Left kidney (tissue), 2 donors: ENCODE data around the gene DYRK1B. TPM values are rescaled to one million over a fixed set of nuclear protein-coding genes. Genes with fewer than 3 reads are reported as not detected.
"Not testable (repeated sequence)": the region's sequence is repeated elsewhere in the genome, so short reads cannot be mapped to it uniquely, and the experiment has no call there.

Source experiments
- DNase-seq: peaks from one replicate; pipeline ENCODE4 v3.0.0-alpha.2; 2013
- polyA plus RNA-seq: library from polyadenylated mRNA; unstranded; fragments of 120-200 nt; gene quantifications from one replicate; pipeline ENCODE4 v1.2.1, GENCODE V29; 2013; ENCODE audit not compliant: insufficient read length

DYRK1B gene
- polyA plus RNA-seq, 1 donor, result 34.2 TPM

GRCh38 chr19:39811064-39811463, 22.9 kb downstream of the DYRK1B start:
- DNase-seq, result no peak

GRCh38 chr19:39810424-39810823, 23.5 kb downstream of the DYRK1B start:
- no peak for DNase-seq

- DNase-seq, result no peak
Measured at GRCh38 chr19:39809368-39809767, 24.6 kb downstream of the DYRK1B start.

GRCh38 chr19:39808688-39809087, 25.3 kb downstream of the DYRK1B start:
- DNase-seq, result not testable (repeated sequence)

DNA sequence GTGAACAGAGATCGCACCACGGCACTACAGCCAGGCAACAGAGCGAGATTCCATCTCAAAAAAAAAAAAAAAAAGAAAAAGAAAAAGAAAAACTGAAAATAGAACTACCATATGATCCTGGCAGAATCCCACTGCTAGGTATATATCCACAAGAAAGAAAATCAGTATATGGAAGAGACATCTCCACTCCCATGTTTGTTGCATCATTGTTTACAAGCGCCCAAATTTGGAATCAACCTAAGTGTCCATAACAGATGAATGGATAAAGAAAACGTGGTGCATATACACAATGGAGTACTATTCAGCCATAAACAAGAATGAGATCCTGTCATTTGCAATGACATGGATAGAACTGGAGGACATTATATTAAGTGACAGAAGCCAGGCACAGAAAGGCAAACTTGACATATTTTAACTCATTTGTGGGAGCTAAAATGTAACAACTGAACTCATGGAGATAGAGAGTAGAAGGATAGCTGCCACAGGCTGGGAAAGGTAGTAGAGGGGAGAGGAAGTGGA, 26.1 kb downstream of the DYRK1B start:
- no peak for DNase-seq

DNA sequence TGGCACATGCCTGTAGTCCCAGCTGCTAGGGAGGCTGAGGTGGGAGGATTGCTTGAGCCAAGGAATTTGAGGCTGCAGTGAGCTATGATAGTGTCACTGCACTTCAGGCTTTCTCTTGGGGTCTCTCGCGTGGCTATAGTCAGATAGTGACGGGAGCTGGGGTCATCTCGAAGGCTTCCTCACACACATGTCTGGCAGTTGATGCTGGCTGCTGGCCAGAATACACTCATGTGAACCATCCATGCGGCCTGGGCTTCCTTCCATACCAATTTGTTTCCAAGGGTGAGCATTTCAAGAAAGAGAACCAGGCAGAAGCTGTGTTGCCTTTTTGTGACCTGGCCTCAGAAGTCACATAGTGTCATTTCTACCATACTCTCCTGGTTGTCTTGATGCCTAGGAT, 28.9 kb downstream of the DYRK1B start:
- DNase-seq, result no peak

GRCh38 chr19:39802958-39803357, 31.0 kb downstream of the DYRK1B start:
- peak; percentile 35 for DNase-seq

- DNase-seq, result no peak
Measured at GRCh38 chr19:39797083-39797482, 36.9 kb downstream of the DYRK1B start.

DNA sequence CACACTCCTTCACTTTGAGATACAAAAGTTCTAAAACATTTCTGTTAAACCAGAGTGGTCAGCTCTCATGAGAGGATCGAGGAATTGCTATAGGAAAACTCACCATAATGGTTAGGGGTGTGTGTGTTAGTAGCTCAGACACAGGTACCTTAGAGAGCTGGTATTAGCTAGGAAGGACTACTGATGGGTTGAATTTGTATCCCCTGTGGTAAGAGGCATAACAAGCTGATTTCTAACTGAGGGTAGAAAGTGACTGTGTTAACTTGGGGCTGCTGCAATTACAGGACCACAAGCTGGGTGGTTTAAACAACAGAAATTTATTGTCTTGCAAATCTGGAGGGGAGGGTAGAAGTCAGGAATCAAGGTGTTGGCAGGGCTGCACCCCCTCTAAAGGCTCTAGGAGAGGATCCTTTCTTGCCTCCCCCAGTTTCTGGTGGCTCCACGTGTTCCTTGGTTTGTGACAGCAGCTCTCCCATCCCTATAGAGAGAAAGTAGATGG, 37.9 kb downstream of the DYRK1B start:
- DNase-seq, result no peak

DNA sequence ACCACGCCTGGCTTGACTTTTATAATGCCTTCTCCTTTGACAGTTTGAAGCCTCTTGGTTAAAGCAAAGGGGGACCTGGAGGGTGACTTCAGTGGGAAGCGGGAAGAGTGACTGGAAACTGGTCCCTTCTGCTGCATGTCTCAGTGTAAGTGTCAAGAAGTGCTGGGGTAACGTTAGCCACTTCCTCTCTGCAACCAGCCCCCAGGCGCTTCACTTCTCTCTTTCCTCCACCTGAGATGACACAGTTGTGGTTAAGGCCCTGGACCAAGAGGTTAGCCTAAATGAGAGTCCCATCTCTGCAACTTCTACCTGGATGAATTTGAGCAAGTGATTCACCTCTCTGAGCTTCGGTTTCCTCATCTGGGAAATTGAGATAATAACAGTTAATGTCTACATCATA, 39.0 kb downstream of the DYRK1B start:
- DNase-seq, result no peak

GRCh38 chr19:39792999-39793546, 40.9 kb downstream of the DYRK1B start:
- DNase-seq, result peak; percentile 84

- no peak for DNase-seq
Measured at GRCh38 chr19:39788244-39788643, 45.7 kb downstream of the DYRK1B start.

- DNase-seq, result no peak
Measured at GRCh38 chr19:39780894-39781293, 53.1 kb downstream of the DYRK1B start.

DNA sequence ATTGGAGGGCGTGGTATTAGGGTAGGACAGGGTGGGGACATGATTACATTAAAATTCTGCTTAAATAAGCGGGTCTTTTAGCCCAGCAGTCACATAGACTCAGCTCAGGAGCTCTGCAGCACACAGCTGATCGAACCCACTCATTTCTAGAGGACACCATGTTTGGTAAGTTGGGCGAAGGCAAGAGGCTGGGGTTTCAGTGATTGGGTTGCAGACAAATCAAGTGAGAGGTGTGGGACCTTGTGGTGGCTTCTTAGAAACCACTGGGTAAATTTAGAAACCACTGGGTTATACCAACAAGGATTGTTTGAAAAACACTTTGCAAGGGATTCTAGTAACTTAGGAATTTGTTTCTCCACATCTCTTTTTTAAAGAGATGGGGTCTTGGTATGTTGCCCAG, 55.2 kb downstream of the DYRK1B start, which contains the start of gene LEUTX:
Gene LEUTX, plus strand, starts transcription at position 92 of the 400 bp plus-strand sequence. Its CDS starts 67 bp downstream, at position 159.
- no peak for DNase-seq

Other genes with a start within 250 kb of the DYRK1B start
- gene LGALS13, start 231.6 kb downstream of the DYRK1B start, polyA plus RNA-seq, result not detected
- not detected for gene LGALS16, start 178.2 kb downstream of the DYRK1B start, polyA plus RNA-seq
- gene LGALS14, start 129.7 kb downstream of the DYRK1B start, polyA plus RNA-seq, result not detected
- gene CLC, start 96.1 kb downstream of the DYRK1B start, polyA plus RNA-seq, result 3.0 TPM
- gene LEUTX, start 55.3 kb downstream of the DYRK1B start, polyA plus RNA-seq, result not detected
- gene FBL, start 12.2 kb upstream of the DYRK1B start, polyA plus RNA-seq, result 296 TPM
- gene FCGBP, start 100.5 kb upstream of the DYRK1B start, polyA plus RNA-seq, result 5.8 TPM
- gene PSMC4, start 137.0 kb upstream of the DYRK1B start, polyA plus RNA-seq, result 85.2 TPM
- 12.0 TPM for gene ZNF546, start 162.9 kb upstream of the DYRK1B start, polyA plus RNA-seq
- gene ZNF780B, start 222.1 kb upstream of the DYRK1B start, polyA plus RNA-seq, result 46.4 TPM